WI38 (cell line): ENCODE measurements around the gene MYRF.

Experiments
- H3K4me3 ChIP-seq: 2 replicates; pipeline ENCODE4 v1.5.1; 2011; ENCODE audit warnings: low read depth, mild to moderate bottlenecking, control low read depth, low read length
- TF ChIP-seq, protein P1 (sequence below): IDR thresholded peaks from 2 replicates; pipeline ENCODE4 v1.5.1; 2012; ENCODE audit warnings: low read depth, mild to moderate bottlenecking, control low read depth, low read length

MYRF gene

DNA sequence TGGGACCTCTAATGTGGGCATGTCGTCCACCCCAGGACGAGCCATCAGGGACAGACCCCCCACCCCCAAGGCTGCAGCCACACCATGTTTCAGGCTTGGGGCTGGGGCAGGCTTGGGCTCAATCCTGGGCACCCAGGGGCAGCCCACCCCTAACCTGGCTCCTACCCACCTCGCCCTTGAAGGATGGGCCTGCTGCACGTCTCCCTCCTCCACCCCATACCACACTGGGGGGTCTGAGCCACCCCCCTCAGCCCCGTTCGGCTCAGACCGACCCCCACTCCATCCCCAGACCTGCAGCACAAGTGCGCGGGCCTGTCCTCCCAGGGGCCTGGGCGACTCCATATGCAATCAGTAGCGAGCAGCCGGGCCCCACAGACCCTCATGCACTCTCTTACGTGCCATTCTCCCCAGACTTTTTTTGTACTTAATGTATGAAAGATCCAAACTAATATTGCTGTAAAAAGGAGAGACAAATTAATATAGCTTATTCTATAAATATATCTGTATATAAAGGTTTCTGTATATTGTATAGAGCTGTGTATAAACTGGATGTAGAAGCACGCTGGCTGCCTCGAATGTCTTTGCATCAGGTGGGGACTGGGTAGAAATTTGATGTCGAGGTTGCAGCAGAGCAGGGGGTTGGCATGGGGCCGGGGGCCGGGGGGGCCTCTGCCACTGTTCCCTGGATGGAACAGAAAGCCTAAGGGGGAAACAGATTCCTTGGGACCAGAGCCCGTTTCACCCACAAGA lies 5.8 kb upstream of the MYRF start:
- no peak overlapping the region for H3K4me3 ChIP-seq
- TF ChIP-seq, protein P1, sequence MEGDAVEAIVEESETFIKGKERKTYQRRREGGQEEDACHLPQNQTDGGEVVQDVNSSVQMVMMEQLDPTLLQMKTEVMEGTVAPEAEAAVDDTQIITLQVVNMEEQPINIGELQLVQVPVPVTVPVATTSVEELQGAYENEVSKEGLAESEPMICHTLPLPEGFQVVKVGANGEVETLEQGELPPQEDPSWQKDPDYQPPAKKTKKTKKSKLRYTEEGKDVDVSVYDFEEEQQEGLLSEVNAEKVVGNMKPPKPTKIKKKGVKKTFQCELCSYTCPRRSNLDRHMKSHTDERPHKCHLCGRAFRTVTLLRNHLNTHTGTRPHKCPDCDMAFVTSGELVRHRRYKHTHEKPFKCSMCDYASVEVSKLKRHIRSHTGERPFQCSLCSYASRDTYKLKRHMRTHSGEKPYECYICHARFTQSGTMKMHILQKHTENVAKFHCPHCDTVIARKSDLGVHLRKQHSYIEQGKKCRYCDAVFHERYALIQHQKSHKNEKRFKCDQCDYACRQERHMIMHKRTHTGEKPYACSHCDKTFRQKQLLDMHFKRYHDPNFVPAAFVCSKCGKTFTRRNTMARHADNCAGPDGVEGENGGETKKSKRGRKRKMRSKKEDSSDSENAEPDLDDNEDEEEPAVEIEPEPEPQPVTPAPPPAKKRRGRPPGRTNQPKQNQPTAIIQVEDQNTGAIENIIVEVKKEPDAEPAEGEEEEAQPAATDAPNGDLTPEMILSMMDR: no peak

DNA sequence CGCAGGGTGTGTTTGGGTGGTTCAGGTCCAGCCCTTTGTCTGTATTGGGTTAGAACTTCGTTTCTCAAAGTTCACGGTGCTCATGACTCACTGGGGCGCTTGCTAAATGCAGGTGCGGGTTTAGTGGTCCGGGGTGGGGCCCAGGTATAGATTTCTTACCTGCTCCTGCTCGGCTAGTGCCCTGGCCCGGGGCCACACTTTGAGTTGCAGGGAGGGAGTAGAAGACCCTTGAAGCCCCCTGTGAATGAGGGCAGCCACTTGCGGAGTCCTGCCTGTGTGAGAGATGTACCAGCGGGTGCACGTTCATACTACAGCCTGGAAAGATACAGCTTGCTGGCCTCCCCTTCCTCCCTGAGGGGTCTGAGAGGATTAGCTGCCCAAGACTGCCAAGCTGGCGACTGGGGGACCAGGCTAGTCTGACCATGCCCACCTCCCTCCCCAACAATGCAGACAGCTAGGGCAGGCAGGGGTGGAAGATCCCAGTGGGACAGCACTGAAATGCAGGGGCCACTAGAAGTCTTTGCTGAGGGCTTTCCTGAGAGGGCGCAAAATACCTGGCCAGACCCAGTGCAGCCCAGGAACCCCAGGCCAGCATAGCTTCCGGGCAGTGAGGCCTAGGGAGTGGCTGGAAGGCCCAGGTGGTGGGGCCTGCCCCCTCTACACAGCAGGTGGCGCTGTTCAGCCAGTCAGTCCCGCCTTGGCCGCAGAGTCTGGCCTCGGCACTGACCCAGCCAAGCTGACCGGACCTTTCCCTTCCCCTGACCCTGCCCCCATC lies 5.1 kb upstream of the MYRF start:
- H3K4me3 ChIP-seq: no peak overlapping the region
- TF ChIP-seq, protein P1: peak; percentile 87

DNA sequence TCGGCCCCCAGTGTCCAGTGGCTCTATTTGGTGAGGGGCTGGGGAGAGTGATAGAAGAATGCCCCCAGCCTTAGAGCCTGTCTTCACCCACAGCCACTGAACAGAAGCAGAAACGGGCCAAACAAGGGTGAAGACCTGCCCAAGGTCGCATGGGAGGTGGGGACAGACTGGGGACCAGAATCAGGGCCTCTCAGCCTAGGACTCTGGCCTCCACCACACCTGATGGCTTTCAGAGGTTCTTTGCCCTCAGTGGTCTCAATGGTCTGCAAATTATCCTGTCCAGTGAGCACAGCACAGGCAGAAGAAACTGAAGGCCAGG lies 4.5 kb upstream of the MYRF start:
- no peak overlapping the region for H3K4me3 ChIP-seq
- TF ChIP-seq, protein P1: no peak

DNA sequence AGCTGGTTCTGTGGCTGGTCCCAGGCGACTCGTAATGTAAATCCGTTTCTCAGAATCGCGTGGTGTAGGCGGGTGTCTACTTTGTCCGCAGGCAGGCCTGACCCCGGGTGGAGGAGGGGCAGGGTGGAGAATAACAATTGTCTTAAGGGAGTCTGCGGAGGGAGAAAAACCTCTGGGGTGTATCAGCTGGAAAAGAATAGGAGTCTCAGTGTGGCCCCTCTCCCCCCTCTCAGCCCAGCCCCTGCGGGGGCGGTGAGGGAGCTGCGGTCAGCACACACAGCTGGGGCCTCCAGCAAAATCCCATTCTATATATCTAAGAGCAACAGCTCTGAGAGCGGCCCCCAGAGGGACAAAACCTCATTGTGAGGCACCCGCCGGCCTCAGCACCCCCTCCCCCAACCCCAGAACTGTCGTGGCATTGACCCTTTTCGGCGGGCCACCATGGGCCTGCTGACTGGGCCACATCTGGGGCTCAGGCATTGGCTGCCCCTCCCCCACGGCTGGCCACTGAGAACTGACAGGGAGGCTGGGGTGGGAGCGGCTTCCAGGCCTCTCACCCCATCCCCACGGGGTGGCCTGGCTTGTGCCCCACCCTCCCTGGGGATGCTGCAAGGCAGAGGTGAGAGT lies 2.7 kb upstream of the MYRF start:
- TF ChIP-seq, protein P1: no peak
- no peak overlapping the region for H3K4me3 ChIP-seq

DNA sequence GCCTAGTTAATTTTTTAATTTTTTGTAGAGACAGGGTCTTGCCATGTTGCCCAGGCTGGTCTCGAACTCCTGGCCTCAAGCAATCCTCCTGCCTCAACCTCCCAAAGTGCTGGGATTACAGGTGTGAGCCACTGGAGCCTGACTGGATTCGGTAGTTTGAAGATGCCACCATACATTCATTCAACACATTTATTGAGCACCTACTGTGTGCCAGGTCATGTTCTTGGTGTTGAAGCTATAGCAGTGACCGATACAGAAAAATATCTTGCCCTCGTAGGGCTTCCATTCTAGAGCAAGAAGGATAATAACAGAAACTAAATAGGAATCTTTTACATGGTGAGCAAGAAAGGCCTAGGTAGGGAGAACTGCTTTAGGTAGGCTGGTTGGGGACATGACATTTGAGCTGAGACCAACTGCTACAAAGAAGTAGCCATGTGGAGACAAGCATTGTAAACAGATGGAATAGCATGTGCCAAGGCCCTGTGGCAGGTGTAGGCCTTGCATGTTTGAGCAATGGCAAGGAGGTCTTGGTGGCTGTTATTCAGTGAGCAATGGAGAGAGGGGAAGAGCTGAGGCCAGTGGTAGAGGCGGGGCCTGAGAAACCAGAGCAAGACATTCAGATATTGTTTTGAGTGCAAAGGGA lies 1.7 kb upstream of the MYRF start:
- no peak overlapping the region for H3K4me3 ChIP-seq
- TF ChIP-seq, protein P1: no peak

DNA sequence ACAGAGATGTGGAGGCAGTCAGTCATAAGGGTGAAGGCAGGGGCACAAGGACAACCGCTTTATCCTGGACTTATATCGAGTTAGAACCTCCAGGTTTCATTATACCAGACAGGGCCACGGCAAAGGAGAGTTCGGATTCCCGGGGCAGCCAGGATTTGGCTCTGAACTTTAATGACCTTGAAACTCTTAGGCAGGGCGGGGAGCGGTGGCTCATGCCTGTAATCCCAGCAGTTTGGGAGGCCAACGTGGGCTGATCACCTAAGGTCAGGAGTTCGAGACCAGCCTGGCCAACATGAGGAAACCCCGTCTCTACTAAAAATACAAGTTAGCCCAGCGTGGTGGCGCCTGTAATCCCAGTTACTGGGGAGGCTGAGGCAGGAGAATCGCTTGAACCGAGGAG lies 1.1 kb upstream of the MYRF start:
- TF ChIP-seq, protein P1: no peak
- no peak overlapping the region for H3K4me3 ChIP-seq
